ENCODE results near the gene EVC.

DNA sequence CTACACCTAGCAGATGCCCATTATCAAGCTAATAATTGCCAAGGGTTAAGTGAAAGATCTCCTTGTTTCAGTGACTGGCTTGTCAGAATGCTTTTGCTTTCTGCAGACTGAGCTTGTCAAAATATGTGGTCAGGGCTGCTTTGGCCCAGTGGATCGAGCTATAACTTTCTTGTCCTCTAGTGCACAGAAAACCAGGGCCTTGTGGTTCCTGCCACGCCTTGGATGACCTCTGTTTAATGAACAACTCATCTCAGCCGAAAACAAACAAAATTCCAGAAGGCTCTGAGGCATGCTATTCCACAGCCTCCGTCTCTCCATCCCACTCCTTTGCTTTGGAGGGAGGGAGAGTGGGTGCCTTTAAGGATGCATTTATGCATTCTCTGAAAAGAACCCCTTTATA is 11.3 kb downstream of the EVC start:
- TF ChIP-seq RCOR1 (IDR thresholded peaks at IDR 0.05; ENCODE audit: insufficient replicate concordance, low read length) (no peak), CEBPB (IDR thresholded peaks at IDR 0.05; ENCODE audit: low read depth, low read length) (no peak), POLR2A (IDR thresholded peaks at IDR 0.05; ENCODE audit: low read depth, low read length) (no peak), RAD21 (IDR thresholded peaks at IDR 0.05; ENCODE audit: low read length) (0 out of 2 replicates have a peak, but pooled peaks have one; percentile 6), MAFK (IDR thresholded peaks at IDR 0.05; ENCODE audit: low read depth, low read length) (no peak), SMC3 (IDR thresholded peaks at IDR 0.05; ENCODE audit: low read depth, low read length) (peak; percentile 12; the same call in 1 of the 2 replicates)
- TF ChIP-seq, protein P1, sequence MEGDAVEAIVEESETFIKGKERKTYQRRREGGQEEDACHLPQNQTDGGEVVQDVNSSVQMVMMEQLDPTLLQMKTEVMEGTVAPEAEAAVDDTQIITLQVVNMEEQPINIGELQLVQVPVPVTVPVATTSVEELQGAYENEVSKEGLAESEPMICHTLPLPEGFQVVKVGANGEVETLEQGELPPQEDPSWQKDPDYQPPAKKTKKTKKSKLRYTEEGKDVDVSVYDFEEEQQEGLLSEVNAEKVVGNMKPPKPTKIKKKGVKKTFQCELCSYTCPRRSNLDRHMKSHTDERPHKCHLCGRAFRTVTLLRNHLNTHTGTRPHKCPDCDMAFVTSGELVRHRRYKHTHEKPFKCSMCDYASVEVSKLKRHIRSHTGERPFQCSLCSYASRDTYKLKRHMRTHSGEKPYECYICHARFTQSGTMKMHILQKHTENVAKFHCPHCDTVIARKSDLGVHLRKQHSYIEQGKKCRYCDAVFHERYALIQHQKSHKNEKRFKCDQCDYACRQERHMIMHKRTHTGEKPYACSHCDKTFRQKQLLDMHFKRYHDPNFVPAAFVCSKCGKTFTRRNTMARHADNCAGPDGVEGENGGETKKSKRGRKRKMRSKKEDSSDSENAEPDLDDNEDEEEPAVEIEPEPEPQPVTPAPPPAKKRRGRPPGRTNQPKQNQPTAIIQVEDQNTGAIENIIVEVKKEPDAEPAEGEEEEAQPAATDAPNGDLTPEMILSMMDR (conservative IDR thresholded peaks at IDR 0.05; ENCODE audit: low read depth, low read length), result no peak
- TF ChIP-seq, protein P2, sequence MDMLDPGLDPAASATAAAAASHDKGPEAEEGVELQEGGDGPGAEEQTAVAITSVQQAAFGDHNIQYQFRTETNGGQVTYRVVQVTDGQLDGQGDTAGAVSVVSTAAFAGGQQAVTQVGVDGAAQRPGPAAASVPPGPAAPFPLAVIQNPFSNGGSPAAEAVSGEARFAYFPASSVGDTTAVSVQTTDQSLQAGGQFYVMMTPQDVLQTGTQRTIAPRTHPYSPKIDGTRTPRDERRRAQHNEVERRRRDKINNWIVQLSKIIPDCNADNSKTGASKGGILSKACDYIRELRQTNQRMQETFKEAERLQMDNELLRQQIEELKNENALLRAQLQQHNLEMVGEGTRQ (IDR thresholded peaks at IDR 0.05; ENCODE audit: low read depth, low read length), result no peak

All from IMR-90 (cell line).